ENCODE data around the gene SEC61B.
A peak's percentile ranks its signal among the peaks of the same experiment; 100 is the strongest.

SEC61B gene

DNA sequence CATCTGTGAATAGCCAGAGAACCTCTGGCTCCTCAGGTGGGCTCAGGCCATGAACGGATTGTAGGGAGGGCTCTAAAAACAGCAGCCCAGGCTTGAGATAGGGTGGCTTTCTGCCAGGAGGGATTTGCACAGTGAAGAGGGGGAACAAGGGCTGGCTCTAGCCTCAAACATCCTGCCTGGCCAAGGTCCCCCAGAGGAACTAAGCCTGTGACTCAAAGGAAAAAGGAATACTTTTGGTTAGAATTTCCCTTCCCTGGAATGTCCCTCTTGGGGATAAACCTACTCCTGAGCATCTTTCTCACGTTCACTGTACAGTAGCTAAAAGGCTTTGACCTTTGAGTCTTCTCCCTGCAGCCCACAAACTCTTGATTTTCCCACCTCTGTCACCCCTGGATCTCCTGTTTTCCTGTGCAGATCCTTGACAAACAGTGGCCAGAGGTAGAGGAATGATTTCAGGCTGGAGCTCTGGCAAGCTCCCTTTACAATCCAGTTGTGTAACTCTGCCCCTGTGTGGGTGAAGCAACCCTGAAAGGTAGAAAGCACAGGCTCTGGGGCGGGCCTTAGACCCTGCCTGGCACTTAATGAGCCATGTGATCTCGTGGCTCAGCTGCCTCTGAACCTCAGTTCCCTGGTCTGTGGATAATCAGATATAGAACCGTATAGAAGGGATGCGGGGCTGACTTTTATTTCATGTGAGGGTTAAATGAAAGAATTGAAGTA lies 17.4 kb downstream of the SEC61B start:
- no peak for TF ChIP-seq CTCF (IDR thresholded peaks at IDR 0.05; ENCODE audit: low read depth, low read length)
- peak; percentile 24 for DNase-seq (ENCODE audit: extremely low read depth, low read depth)

DNA sequence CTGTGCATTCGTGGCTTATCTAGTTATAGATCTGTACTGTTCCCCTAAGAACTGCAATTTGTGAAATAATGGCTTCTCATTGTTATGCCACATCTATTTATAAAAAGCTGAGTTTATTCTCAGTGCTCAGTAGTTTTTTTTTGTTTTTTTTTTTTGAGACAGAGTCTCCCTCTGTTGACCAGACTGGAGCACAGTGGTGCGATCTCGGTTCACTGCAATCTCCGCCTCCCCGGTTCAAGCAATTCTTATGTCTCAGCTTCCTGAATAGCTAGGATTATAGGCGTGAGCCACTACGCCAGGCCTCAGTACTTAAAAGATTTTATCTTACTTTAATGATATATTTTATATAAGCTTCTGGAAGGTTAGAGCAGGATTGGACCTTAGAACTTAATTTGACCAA lies 19.0 kb downstream of the SEC61B start:
- no peak for TF ChIP-seq CTCF (IDR thresholded peaks at IDR 0.05; ENCODE audit: low read depth, low read length)

GRCh38 chr9:99244344-99245260 lies 22.5 kb downstream of the SEC61B start:
- no peak for DNase-seq (ENCODE audit: extremely low read depth, low read depth)
- no peak for TF ChIP-seq CTCF (IDR thresholded peaks at IDR 0.05; ENCODE audit: low read depth, low read length)

More for the DNA sequence above, 19.0 kb downstream of the SEC61B start:
- DNase-seq (ENCODE audit: extremely low read depth, low read depth), result no peak

GRCh38 chr9:99249619-99250018 lies 27.5 kb downstream of the SEC61B start:
- no peak for DNase-seq (ENCODE audit: extremely low read depth, low read depth)
- no peak for TF ChIP-seq CTCF (IDR thresholded peaks at IDR 0.05; ENCODE audit: low read depth, low read length)

DNA sequence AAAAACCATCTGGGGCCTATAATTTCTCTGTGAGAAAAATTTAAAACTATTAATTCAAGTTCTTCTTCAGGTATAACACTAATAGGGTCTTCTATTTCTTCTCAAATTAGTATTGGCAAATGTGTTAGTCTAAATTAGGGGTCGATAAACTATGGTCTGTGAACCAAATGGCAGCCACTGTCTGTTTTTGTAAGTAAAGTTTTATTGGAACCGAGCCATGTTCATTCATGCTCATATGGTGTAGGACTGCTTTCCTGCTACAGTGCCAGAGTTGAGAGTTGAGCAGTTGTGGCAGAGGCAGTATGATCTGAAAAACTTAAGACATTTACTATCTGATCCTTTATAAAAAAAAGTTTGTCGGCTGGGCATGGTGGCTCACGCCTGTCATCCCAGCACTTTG lies 29.1 kb downstream of the SEC61B start:
- DNase-seq (ENCODE audit: extremely low read depth, low read depth), result no peak
- TF ChIP-seq CTCF (IDR thresholded peaks at IDR 0.05; ENCODE audit: low read depth, low read length), result no peak

DNA sequence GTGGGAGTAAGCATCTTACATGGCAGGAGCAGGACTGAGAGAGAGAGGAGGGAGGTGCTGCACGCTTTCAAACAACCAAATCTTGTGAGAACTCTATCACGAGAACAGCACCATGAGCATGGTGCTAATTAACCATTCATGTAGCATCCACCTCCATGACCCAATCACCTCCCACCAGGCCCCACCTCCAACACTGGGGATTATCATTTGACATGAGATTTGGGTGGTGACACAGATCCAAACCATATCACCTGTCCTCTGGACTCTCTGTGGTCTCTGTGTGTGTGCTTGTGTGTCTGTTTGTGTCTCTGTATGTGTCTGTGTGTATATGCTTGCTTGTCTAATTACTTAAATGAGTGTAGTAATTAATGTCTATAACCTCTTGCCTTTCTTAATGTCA lies 31.1 kb downstream of the SEC61B start:
- no peak for DNase-seq (ENCODE audit: extremely low read depth, low read depth)
- no peak for TF ChIP-seq CTCF (IDR thresholded peaks at IDR 0.05; ENCODE audit: low read depth, low read length)
